Left renal pelvis (tissue), 4 donors: ENCODE data around the gene SAP30L. TPM values are rescaled to one million over a fixed set of nuclear protein-coding genes. Genes with fewer than 3 reads are reported as not detected.

Experiments
- DNase-seq, 4 donors: peaks; one replicate each; pipeline ENCODE4 v3.0.0-alpha.2; 2013; ENCODE audit warnings: low read depth in 4 of 4, low spot score in 3 of 4
- polyA plus RNA-seq, 4 donors: library from polyadenylated mRNA; unstranded; fragments of 120-200 nt; gene quantifications; one replicate each; pipeline ENCODE4 v1.2.1, GENCODE V29; 2013; ENCODE audit not compliant: insufficient read length in 4 of 4

Gene SAP30L
- polyA plus RNA-seq, 4 donors, result 46.0 to 57.4 (median 53.2) TPM

DNA sequence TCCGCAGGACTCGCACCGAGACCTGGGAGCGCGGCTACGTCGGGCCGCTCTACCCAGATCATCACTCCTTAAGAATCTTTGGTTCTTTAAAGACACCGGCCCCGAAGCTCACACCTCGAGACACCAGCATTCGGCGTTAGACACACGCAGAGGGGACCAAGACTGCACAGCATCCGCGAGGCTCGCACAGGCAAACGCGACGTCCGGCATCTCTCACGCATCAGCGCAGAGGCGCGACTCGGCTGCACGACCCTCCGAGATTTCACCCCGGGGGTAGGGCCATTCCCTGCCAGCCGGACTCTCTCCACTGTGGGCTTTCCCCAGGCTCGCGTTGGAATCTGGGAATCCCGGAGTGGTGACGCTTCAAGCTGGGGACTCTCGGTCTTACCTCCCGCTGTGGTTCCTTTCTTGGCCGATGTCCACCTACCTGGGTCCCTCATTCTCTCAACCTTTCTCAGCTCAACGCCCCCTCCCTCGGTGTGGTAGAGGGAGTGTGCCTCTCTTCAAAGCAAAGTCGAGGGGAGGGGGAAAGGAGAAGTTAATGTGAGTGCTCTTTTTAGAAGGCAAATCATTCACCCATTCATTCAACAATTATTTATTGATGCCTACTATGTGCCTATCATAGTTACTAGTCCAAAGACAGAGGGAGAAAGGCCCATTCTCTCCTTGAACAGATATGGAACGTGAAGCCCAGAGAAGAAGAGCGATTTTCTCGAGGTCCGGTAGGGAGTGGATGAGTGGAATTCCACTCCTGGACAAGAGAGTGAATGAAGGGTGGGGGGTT is 33.6 kb downstream of the SAP30L start:
- DNase-seq, result no peak

DNA sequence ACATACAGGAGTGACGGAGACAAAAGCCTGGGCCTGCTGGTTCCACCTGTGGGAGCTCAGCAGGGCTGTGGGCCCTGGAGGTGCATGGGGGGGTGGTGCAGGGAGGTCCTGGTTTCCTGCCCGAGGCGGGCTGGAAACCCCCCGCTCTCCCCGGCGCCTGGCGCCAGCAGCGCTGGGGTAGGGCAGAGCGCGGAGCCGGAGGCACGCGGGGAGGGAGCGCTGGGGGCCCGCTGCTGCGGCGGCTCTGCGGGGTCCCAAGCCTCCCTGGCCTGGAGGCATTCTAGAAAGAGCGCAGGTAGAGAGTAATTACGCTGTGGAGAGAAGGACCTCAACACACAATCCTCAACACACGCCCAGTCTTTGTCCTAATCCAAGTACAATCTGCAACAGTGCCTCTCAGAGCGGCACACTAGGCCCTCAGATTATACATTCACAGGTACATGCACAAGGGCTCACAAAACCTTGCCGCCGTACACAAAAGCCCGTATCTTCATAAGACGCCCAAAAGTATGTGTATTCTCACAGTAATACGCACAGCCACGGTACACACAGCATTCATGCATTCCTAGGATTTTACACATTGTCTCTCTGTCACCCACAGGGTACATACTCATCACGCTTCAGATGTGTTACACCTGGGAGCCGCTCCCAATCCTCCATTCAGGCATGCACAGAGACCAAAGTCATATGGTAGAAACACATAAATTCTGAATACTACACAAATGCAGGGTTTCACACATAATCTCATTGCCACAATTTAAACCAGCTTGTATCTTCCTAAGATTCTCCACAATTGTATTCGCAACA is 34.4 kb downstream of the SAP30L start:
- DNase-seq, result no peak

DNA sequence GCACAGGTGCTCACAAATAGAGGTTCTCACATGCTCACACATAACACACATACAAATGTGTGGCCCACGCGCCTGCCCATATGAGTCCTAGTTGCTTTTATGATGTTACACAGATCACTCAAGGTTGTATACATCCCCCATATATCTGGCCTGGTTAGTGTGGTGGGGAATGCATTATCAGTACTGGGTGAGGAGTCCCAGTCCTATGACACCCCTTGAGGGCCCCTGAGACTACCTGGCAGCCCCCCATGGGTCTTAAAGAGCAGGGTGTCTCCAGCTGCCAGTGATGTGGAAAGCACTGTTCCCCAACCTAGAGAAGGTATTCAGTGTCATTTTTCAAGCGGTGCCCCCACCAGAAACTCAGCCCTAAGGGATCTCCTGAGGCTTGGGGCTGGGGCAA is 35.0 kb downstream of the SAP30L start:
- no peak for DNase-seq

DNA sequence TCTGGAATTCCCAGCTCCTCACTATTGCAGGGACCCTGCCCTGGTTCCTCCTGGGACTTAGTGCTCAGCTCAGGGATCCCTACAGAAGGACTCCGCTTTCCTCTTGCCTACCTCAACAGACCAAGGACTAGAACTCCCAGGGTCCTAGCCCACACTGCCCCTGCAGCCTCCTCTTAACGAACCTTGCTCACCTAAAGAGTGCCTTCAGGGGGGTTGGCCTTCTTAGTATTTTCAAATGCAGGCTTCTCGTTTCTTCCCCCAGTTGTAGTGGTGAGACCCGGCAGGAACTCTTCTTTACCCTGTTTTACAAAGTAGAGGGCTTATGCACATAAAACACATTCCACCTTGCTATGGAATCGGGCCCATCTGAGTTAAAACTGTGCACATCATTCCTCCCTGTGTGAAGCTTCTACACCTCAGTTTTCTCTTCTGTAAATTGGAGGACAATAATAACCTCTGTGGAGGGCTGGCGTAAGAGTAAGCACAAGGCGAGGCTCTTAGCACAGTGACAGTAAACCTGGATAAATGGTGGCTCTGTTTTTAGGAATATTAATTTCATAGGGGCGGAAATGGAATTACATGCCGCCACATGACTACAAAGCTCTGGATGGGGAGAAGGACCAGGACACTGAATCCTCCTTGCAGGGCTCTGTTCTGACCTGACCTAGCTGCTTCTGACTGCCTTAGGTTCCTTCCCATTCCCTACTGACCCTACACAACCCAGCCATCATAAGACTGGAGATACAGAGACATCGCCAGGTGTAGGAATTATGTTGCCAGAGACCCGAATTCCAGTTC is 36.0 kb downstream of the SAP30L start:
- DNase-seq, result no peak

DNA sequence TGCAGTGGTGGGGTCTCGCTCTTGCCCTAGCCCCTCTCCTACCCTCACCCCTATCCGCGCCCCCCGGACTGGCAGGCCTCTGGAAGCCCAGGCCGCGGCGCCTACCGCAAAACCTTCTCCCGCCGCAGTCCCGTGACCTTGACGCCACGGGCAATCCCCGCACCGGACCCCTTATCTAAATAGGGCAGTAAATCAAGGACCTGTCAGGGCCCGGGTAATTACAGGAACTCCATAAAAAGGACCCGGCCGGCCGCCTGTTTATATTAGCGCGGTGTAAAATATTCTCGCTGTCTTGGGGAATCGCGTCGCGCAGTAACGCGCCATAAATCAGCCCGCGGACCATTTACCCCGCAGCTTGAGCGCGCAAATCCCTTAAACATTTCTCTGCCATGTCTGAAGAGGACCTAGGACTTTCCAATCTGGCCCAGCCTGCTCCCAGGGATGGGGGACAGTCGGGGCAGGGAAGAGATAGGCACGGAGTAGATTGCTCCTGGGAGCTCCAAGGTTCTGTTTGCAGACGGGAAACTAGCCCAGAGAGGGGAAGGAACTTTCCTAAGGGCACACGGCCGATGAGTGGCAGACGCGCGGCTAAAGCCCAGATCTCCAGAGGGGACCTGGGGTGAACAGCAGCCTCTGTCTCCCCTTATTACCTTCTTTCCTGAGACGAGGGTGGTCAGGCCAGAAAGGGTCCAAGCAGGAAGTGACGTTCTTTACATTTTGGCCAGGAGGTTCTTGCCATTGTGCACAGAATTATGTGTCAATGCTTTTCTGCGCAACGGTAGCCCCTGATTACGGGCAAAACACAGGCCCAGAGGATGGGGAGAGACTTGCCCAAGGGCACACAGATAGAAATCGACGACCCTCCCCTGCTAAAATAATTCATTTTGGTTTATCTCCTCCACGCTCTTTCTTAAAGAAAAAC is 37.0 kb downstream of the SAP30L start:
- no peak for DNase-seq

DNA sequence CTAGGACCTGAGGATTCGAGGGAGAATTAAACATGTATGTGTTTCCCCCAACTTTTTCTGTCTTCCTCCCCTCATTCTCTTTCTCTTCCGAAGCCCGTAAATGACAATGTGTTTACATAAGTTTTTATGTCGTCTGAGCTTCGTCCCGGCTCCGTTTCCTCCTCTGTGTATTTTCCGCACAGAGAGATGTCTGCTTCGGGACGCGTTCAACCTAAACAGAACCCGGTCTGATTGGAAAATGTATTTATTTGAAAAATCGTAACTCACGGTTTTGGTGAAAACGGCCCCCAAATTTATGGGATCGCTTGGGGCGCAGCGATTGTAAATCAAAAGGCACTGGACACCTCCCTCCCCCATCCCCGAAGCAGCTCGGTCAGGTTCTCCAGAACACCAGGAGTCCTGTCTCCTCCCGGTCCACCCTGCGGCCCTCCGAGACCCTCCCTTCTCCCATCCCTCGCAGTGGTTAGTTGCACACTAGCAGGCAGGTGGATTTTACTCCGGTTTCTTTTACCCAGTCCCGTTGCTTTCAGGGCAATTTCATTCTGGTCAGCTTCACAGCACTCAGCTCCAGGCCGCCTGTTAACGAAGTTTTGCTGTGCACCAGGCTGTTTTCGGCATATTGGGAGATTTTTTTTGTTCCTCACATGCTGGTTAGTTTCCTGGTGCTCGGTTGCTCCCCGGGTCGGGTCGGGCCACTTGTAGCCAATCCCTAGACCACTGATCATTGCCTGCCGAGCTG is 38.0 kb downstream of the SAP30L start:
- no peak for DNase-seq

DNA sequence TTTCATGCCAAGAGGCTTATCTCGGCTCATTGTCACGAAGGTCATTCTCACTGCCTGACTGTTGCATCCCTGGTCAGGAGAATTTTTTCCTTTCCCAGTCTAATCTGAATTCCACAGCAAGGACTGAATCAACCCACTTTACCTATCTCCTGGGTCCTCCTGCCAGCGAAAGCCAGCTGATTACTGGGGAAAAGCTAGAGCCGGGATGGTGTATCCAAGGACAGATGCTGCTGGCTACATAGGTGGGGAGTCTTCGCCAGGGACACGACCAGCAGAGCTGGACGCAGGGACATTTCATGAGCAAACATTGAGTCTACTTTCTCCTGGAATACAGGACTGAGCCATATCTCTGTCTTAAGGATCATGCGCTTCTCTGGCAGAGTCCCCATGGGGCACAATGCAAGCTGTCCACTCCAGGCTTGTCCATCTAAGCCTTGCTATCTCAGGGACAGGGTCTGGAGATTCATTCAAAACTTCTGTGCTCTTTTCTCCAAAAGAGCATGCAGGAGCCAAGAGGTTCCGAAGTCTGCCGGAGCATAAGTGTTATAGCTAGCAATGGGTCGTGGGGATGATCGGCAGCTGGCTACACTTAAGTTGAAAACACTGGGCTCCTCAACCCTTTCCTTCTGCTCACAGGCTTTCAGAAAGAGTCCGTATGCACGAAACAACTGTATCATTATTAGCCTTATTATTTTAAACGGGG is 38.7 kb downstream of the SAP30L start:
- DNase-seq, result no peak

DNA sequence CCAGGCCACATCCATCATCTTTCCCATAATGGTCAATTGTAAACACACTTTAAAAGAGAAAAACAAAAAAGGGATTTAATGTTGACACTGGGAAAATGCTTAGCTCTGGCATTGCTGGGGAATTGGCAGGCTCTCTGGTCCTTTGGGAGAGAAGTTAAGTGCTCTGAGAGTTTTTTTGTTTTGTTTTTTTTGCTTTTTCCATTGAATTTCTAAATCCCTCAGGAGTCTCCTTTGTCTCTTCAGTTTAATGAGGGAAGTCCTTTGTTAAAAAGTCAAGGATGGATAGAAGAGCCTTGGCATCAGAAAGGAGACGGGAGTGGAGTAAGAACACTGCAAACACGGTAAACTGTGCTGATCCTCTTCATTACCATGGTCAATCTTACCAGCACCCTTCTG is 39.3 kb downstream of the SAP30L start:
- no peak for DNase-seq

DNA sequence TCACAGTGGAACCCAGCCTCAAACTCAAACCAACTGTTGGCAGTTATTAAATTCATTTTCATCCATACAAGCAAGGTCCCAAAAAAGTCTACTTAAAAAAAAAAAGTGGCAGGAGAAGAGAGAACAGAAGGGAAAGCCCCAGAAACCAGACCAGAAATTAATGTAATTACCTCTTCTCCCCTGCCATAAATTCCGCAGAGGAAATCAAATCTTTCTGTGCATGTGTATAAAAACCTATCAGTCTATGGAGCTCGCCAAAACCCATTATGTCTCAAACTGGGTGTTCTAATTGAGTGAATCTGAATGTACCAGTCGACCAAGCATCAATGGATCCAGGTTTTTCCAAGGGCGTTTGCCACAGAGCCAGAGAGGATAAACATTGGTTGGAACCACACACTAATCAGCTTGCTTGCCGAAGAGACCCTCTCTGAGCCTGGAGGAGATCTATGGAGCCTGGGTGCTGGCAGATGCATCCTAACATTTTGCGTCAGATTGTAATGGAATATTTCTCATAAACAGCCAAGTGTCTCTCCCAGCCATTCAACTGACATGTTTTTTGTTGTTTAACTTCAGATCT is 40.1 kb downstream of the SAP30L start:
- no peak for DNase-seq

DNA sequence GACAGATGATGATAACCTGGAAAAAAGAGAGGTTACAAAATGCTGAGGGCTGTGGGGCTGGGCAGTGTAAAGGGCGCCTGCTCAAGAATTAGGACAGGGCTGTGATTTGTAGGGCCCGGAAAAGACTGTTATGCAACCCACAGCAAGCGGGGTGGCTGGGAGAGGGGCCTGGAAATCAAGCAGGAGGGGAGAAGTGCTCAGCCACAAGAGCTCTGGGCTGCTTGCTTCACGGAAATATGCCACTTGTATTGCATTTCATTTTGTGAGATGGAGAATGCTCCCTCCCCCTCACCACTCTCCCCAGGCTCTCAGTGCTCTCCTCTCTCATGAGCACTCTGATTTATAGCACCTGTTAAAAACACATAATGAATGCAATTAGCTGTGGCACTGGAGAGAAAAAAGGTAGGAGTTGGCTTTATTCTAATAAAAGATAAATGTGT is 40.6 kb downstream of the SAP30L start:
- DNase-seq, result no peak

DNA sequence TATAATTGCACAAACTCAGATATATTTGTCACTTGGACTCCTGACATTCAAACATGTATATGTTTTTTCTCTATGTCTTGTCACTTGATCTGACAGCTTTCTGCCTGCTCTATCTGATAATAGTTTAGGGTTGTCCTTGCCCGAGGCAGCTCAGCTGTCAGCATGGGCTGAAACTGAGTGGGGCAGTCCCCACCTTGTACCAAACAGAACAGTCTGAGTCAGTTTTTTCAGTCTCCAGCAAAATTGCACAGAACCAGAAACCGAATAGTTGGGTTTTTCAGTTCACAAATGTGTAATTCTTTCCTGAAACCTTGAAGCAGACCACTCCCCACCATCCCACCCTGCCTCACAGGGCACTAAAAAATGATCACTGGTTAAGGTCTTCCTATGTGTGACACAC is 41.7 kb downstream of the SAP30L start:
- no peak for DNase-seq

DNA sequence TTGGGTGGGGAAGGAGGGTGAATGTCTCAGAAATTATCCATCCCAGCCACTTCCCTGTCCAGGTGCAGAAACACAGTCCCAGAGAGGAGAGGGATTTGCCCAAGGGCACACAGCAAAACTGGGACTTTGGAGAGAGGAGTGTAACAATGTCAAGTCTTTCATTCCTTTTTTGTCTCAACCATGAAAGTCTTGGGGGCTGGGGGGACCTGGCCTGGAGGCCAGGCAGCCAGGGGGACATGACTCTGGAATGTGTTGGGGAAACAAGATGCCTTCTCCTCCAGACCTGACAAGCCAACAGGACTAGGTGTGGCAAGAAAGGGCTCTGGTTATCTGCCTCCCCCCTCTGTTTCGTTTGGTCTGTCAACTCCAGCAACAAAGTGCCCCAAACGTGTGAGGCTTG is 46.1 kb downstream of the SAP30L start:
- DNase-seq, result no peak

DNA sequence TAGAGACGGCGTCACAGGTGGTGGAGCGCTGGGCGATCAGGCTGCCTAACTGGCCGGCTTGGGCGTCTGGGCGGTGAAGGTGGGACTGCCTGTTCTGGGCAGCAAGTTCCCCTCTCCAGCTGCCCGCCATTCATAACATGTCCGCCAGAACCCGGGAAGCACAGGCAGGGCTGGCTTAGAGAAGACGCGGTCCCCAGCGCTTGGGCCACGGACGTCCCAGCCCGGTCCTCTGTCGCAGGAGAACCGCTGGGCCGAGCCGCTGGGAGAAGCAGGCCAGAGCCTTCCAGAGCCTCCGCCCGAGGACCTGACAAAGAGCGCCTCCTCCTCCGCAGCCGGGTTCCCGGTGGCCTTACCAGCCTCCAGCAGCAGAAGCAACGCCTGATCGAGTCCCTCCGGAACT is 47.5 kb downstream of the SAP30L start:
- no peak for DNase-seq

DNA sequence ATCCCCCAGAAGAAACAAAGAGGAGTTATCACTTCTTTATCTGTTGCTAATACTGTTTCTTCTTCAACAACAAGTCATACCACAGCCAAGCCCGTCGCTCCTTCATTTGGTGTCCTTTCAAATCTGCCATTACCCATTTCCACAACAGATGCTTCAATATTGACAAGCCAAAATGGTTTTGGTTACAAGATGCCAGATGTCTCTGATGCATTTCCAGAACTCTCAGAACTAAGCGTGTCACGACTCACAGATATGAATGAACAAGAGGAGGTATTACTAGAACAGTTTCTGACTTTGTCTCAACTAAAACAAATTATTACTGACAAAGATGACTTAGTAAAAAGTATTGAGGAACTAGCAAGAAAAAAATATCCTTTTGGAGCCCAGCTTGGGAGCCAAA is 48.2 kb downstream of the SAP30L start:
- no peak for DNase-seq

DNA sequence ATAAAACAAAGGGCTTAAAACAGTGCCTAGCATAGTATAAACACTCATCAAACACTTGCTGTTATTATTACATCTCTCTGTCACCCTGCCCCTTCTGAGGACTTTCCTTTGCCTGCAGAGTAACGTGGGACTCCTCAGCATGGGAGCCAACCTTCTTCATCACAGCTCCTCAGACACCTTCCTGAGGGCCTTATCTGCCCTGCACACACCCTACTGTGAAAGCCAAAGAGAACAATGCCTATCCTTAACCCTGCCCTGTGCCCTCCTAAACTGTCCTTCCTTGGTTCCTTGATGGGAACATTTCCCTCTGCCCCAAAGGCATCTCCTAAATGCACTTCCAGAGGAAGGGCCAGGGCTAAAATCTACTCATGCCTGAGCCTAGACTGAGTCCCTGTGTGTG is 52.8 kb downstream of the SAP30L start:
- DNase-seq, result no peak

DNA sequence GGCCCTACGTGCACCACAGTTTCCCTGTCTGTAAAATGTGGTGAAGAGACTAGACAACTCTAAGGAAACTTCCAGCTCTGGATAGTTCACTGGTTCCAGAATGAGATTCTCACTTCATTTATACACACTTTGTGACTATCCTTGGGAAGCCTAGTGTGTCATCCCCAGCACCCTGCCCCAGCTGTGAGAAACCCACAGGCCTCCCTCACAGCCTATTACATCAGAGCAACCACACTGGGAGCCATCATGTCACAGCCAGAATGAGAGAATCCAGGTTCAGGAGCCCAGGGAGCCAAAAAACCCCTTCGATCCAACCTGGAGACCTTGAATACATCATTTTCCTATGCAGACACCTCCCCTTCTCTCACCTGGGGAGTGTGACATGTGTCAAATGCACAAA is 53.2 kb downstream of the SAP30L start:
- DNase-seq, result no peak

DNA sequence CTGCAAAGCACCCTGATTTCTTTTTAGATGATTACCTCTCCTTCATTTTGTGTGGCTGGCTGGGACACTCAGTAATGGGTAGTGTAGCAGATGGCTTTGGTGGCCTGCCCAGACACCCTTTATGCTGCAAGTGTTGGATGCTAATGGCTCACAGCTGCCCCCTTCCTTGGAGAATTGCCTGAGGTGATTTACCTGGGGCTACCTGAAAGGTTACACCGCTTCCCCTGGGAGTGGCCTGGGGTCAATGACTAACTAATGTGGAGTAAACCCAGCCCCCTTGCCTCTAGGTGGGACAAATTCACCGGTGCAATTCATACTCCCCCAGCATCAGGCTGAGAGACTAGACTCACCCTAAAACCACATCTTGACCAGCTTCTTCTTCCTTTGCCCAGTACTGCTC is 55.8 kb downstream of the SAP30L start:
- DNase-seq, result no peak

DNA sequence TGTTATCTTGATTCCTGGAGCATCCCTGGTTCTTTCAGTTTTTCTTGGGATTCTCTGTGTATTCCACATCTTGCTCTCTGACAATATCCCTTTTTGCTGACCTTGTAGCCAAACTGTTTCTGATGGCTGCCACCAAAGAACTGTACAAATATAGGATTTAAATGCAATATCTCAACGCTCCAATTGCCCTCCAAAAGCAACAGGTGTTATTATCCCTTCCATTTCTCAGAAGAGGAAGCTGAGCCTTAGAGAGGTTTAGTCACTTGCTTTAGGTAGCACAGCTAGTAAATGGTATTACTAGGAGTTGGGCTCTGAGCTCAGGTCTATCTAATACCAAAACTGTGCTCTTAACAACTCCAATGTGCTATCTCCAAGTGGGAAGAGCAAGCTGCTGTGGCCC is 56.4 kb downstream of the SAP30L start:
- DNase-seq, result no peak

DNA sequence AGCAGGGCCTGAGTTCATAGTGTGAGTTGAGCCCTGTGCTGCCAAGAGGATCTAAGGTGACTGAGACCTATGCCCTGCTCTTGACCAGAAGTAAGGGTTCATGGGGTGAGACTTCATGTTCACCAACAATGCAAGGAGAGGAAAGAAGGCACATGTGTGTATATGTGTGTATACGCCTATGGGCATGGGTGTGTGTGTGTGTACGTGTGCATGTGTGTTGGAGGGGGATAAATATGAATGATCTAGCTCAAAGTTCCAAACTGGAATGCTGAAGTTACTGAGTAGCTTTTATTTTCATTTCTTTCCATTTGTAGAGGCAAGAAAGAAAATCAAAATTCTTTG is 57.9 kb downstream of the SAP30L start:
- no peak for DNase-seq
